Stimulated activated CD4-positive, alpha-beta T cell treated with anti-CD3 and anti-CD28 coated beads, Interleukin-1b, Interleukin-23, amount 100 ng/mL, for 4 hours (primary cell): ENCODE measurements around the gene VPS25.
"Not testable (repeated sequence)": the region's sequence is repeated elsewhere in the genome, so short reads cannot be mapped to it uniquely, and the experiment has no call there.

ENCODE experiments used
- DNase-seq, 2 donors: peaks; one replicate each; pipeline ENCODE4 v3.0.0-alpha.2; 2020; ENCODE audit warnings: low read depth in 2 of 2

Gene VPS25

DNA sequence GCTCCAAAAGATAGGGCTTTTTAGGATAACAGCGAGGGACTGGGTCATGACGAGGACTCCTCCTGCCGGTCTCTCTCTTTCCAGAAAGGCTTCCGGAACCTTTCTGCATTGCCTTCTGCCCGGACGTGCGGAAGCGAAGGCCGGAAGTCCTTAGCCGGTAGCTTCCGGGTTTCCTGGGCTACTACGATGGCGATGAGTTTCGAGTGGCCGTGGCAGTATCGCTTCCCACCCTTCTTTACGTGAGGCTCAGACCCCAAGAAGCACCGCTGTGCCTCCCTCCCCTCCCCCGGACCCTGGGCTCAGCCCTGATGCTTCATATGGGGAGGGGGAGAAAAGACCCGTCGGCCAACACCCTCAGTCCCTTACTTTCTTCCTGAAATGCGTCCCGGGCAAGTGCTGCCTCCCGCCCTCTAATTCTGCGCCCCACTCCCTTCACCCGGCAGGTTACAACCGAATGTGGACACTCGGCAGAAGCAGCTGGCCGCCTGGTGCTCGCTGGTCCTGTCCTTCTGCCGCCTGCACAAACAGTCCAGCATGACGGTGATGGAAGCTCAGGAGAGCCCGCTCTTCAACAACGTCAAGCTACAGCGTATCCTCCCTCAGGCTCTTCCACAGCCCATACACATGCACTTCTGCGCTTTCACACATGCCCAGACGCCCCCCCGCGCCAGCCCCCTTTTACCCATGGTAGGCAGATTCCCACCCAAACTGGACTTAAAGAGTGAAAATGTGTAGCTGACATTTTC, at the start of gene VPS25:
VPS25 (plus strand) TSS at position 160 of the 746 bp plus-strand sequence; CDS start at position 187, 27 bp downstream.
- peak; percentile 60 to 62 for DNase-seq

DNA sequence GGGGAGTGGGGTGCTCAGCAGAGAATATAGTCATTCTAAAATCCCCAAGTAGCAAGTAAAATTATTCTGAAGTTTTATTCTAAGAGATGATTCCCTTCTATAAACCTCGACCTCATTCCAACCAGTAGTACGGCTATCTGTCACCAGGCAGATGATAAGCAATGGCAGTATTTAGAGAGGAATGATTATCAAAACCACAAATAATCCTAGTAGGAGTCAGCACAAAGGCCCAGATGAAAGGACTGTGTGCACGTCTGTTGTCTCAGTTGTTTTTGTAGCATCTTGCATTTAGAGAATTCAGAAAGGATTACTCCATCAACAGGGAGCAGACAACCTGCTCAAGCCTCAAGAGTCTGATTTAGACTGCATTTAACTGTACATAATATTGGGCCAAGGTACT, 49.6 kb upstream of the VPS25 start:
- DNase-seq: no peak

DNA sequence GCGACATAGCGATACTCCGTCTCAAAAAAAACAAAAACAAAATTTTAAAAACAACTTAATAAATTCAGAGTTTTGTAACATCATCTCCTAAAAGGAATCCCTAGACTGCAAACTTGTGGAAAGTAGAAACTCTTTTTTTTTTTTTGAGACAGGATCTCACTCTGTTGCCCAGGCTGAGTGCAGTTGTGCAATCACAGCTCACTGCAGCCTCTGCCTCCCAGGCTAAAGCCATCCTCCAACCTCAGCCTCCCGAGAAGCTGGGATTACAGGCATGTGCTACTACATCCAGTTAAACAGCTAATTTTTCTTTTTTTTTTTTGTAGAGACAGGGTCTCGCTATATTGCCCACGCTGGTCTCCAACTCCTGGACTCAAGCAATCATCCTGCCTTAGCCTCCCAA, 48.1 kb upstream of the VPS25 start:
- no peak for DNase-seq

DNA sequence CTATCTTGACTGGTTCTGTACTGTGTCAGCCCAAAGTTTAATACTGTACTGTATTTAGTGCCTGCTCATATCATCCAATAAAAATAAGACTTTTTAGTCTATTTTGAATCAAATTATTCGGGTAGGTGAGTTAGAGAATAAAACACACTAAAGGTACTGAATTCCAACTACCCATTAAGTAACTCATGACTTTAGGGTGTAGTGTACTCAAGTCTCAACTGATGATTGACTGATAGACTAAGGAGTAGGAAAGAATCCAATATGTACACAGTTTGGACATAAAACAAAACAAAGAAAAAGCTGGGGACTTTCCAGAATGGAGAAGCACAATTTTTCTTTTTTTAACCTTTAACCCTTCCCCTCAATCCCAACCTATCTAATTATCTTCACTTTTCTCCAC, 32.5 kb upstream of the VPS25 start:
- DNase-seq: no peak

DNA sequence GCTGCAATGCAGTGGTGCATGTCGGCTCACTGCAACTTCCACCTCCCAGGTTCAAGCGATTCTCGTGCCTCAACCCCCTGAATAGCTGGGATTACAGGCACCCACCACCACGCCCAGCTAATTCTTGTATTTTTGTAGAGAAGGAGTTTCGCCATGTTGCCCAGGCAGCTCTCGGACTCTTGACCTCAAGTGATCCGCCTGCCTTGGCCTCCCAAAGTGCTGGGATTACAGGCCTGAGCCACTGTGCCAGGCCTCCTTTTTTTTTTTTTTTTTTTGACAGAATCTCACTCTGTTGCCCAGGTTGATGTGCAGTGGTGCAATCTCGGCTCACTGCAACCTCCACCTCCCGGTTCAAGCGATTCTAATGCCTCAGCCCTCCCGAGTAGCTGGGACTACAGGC, 30.3 kb upstream of the VPS25 start:
- not testable (repeated sequence) for DNase-seq

DNA sequence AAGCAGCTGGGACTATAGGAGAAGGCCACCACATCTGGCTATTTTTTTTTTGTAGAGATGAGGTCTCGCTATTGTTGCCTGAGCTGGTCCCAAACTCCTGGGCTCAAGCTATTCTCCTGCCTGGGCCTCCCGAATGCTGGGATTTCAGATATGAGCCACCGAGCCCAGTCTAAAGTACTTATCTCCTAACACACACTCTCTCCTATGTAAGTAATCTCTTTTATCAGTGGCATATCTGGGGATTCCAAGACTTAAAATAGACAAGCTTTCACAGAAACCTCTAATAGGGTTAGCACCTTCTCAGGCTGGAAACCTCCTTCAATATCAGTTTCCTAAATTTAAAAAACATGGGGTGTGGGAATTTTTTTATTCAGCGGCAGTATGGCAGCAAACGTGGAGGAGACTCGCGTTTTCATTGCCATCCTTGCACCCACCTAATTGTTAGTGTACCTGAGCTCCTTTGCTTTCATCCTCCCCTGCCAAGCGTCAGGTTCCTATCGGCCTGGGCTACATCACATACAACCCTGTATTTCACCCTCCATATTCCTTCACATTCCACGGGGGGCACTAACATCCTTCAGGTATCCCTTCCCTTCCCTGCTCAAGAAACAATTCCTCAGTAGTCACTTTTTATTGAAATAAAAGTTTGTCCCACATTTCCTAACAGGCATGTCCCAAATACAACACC, 29.5 kb upstream of the VPS25 start:
- no peak for DNase-seq

DNA sequence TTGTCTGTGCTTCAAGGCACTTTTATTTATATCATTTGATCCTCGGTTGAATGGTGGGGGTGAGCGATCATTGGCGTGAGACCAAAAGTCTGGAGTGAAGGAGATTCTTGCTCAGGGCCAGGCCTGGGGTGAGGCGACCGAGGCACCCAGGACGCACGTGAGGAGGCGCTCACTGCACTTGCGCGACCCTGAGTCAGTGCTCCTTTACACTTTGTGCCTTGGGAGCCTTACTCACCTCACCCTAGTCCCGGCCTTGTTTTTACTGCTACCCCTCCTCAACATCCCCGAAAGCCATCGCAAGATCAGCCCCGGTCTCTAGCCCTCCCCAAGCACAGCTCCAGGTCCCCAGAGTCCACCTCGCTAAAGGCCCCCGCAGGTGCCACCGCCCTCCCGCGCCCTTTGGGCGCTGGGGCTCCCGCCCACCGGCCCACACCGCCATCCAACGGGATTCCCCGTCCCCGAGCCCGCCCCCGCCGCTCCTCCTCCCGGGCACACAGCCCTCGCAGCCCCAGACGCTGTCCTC, 28.9 kb upstream of the VPS25 start:
- peak; percentile 43 to 72 for DNase-seq

DNA sequence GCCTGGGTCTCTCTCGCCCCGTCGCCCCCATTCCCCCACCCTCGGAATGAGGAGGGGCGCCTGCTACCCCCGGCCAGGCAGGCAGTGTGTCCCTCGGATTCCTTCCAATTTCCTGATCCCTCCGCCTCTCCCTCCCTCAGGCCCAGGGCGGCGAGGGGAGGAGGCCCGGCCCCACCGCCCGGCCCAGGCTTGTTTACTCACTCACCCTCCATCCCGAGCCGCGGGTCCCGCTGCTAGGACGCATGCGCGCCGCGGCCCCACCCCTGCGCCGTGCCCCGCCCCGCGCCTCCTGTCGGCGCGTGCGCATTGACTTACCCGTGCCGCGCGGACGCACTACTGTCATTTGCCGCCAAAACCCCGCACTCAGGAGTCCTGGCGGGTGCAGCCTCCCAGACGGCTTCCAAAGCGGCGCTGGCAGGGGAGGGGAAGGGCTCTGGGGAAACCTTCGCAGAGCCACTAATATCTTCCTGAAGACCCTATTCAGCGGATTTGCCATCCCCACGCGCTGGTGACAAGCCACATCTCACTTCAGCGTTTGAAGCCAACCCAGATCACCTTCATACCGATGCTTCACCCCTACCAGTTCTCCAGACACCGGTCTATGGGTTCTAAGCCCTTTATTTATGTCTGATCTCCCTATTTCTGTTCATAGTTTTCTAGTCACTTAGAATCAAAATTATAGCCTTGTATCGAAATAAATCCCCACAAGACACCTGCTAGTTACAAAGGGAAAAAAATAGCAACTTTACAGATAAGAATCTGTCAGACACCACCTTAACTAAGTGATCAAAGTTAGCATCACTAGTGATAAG, 28.2 kb upstream of the VPS25 start, which contains the start of gene EZH1:
EZH1 (minus strand) TSS at position 235 of the 812 bp plus-strand sequence. CDS start 16,099 bp downstream, outside the sequence.
- peak; percentile 88 to 89 for DNase-seq

DNA sequence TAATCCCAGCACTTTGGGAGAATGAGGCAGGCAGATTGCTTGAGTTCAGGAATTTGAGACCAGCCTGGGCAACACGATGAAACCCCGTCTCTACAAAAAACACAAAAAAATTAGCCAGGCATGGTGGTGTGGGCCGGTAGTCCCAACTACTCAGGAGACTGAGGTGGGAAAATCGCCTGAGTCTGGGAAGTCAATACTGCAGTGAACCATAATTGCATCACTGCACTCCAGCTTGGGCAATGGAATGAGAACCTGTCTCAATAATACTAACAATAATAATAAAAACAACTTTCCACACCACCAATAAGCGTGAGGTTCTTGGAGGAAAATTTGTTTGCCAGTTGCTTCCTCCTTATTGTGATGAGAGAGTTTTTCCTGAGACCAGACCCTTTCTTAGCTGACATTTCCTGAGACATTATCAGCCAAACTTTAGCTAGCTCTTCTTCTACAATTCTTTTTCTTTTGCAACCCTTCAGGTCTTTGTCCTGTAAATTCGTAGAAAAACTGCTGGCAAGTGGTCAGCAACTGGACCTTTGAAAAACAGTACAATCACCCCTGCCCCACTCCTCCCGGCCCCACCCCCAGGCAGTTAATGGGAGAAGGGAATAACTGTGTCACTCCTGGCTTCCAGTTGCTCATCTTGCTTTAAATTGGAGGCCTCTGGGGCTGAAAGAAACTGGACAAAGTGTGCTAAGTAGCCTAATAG, 24.9 kb upstream of the VPS25 start:
- DNase-seq: no peak

DNA sequence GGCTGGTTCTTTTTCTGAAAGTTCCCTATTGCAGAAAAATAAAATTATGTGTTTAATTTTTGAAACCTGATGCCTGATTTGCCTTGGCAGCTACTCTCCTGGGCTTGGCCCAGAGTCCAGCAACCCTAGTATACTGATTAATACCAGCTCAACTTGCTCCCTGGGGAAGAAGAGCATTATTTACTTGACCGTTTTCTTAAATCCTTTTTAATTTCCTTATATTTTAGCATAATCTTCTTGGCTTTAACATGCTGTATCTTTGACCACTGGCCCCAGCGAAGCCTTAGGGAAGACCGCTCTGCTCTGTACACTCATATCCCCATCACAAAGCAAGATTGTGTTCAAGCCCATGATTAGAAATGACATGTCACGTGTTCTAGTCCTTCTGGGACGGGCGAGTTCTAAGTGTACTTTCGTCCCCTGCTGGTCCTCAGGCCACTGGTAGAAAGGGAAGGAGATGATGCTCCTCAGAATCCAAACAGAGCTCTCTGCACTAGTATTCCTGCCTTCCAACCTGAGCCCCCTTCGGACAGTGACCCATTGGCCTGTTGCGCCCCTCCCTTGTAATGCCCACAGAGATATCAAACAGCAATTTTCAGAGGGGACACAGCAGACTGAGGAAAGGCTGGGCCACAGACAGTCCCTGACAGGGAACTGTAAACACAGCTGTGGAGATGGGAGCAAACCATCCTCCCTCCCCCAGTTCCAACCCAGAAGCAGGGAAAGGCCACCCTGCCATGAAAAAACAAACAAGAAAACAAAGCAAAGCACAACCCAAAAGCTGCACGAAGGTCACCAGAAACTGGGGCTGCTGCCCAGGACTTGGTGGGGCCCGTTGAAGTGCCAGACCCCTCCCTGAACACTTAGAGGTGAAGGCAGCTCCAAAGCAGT, 24.1 kb upstream of the VPS25 start:
- DNase-seq: no peak

DNA sequence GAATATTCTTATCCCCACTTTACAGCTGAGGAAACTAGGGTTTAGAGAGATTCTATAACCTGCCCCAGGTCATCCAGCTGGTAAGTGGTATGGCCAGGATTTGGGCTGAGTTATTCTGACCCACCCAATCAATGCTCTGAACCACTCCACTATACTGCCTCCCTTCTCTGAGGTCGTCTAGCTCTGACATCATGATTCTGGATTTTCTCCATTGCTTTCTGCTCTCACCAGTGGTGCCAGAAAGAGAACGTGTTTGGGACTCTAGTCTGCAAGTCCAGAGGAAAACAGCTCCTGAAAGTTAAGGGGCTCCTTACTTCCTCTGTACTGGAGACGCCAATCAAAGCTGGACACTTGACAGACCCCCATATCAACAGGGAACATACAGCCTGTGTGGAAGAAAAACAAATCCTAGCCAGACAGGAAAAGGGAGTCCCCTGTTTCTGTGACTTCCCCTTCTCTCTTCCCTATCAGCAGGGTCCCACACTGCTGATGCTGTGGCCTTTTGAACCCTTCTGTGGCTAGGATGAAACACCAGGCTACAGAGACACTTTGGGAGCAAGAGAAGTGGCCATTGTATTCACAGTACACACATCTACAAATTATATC, 22.4 kb upstream of the VPS25 start:
- no peak for DNase-seq

DNA sequence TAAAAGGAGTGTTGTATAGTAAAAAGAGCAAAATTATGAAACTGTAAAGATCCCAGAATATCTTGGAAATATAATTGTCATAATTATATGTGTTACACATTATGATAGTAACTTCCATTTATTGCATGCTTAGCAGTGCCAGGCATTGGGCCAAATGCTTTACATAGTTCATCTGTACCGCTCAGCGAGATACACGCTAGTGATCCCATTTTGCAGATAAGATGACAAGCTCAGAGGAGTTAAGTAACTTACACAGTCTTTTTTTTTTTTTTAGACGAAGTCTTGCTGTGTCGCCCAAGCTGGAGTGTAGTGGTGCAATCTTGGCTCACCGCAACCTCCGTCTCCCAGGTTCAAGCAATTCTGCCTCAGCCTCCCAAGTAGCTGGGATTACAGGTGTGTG, 21.6 kb upstream of the VPS25 start:
- DNase-seq: no peak

DNA sequence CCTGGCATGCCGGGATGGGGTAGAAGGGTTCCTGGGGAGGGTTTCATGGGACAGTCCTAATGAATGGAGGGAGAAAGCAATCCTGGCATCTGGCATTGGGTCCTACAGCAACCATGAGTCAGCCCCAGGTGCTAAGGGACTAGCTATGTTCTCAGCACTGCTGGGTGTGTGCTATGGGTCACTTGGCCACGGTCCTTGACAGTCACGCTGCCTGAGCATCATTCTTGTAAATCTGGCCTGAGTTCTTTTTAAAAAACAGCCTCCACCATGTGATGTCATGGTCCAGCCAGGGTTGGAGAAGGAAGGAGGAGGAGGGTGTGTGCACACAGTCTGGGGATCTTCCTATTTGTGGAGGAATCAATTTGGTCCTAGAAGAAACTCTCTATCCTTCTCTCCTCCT, 18.5 kb upstream of the VPS25 start:
- DNase-seq: no peak

DNA sequence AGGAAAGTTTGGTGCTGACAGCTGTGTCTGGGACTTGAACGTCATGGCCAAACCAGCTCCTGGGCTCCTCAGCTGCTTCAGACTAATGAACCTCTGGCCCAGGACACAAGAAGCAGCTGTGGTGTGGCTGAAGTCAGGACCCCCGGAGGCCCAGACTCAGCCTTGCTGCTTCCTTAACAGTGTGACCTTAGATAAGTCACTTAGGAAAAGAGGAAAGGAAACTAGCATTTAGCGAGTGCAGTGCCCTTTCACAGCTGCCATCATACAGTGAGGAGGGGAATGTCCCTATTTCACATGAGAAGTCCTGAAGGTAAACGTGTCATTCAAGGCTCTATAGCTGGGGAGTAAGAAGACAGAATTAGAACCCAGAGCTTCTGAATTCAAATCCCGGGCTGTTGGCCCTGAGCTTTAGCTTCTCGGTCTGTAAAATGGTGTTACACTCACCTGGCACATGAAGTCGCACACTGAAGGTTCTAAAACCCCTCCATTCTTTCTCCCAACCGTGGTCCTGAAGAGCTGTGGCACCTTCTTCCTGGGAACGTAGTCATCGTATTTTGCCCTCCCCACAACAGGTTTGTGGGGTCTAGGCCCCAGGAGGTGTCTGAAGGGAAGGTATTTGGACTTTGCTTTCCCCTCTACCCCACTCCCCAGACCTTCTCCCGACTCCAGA, 13.1 kb upstream of the VPS25 start:
- no peak for DNase-seq

DNA sequence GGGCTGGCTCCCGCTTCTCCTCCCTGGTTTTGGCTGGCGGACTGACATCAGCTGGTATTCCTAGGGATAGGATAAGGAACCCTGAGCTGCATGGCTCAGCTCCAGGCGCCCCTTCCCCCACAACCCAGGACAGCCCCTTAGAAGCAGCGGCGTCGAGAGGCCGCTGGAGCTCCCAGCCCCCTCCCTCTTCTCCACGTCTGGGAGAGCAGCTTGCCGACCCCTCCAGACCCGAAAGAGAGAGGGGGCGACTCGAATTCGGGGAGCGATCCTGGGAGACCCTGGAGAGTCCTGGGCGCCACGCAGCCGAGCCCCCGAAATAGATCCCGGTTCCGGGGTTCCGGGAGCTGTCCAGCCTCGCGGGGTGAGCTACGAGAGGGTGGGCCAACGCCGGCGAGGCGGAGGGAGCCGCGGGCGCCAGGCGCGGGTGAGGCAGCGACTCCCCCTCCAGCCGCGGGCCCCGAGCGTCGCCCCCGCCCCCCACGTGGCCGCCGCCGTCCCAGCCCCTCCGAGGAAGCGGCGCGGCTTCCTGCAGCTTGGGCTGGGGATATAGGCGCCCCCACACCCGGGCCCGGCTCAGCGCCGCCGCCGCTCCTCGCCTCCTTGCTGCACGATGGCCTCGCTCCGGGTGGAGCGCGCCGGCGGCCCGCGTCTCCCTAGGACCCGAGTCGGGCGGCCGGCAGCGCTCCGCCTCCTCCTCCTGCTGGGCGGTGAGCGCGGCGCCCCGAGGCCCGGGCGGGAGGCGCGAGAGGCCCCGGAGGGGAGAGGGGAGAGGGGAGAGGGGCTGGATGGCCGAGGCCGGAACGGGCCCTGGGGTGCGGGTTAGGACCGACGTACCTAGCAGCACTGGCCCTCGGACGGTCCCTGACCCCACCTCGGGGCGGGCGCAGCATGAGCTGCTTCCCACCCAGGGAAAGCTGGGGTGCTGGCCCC, 12.3 kb upstream of the VPS25 start, which contains the start of gene RAMP2:
RAMP2 (plus strand) TSS at position 576 of the 930 bp plus-strand sequence; CDS start at position 611, 35 bp downstream.
- peak in 1 of 2 donors; percentile 14 for DNase-seq

DNA sequence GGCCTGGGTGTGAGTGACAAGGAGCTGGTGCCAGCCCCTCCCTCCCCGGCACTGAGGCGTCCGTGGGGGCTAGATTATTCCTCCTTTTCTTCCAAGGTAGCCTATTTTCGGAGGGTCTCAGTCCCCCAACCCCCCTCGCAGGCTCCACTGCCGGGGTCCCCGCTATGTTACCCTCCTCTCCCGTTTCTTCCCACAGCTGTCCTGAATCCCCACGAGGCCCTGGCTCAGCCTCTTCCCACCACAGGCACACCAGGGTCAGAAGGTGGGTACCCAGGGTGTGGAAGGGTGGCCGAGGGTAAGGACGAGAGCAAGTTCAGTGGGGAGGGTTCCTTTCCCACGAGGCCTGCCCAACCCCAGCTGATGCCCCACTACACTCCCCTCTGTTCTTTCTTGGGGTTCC, 11.6 kb upstream of the VPS25 start:
- DNase-seq: no peak

DNA sequence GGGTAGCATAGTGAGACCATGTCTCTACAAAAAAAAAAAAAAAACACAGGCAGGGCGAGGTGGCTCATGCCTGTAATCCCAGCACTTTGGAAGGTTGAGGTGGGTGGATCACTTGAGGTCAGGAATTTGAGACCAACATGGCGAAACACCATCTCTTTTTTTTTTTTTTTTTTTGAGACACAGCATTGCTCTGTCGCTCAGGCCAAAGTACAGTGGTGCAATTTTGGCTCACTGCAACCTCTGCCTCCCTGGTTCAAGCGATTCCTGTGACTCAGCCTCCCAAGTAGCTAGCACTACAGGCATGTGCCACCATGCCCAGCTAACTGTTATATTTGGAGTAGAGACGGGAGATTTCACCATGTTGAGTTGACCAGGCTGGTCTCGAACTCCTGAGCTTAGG, 7.1 kb upstream of the VPS25 start:
- DNase-seq: no peak

DNA sequence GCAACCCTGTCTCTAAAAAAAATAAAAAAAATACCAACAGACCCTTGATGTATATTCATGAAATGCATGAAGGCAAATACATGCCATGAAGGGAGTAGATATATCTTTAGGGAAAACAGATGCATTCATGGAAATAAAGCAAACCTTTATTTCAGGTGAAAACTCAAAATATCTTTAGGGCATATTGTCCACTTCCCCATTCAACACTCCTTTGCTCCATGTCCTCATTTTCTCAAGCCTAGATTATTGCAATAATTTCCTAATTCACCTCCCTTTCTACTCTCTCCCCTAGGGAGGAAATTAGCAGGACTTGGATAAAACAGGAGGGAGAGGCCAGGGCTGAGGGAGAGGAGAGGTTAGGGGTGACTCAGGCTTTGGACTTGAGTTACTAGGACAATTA, 5.7 kb upstream of the VPS25 start:
- DNase-seq: no peak
